ENCODE results near the gene NAGA.

DNA sequence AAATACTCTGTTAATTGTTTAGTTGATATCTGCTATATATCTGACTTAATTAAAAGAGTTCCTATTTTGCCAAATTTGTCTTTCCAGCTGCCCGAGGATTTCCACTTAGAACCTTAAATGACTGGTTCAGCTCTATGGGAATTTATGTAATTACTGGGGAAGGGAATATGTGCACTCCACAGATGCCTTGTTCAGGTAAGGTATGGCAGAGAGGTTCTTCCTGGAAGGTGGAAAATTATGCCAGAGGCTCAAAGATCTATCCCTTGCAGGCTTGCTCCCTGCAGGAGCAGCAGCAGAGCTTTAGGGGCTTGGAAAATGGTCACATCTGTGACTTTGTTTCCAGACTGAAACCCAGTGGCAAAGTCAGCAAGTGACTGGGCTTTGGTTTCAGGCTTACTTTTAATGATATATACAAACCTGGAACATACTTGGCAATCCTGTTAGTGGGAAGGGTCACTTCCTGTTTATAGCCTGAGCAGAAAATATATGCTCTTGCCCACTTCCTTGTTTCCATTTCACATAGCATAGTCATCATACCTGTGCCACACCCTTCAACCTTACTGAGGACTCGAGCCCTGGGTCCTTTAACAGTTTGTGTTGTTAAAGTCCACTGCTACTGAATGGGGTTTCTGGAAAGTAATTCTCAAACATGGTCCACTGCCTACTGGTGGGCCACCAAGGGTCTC lies 48.3 kb downstream of the NAGA start:
- TF ChIP-seq, protein P1, sequence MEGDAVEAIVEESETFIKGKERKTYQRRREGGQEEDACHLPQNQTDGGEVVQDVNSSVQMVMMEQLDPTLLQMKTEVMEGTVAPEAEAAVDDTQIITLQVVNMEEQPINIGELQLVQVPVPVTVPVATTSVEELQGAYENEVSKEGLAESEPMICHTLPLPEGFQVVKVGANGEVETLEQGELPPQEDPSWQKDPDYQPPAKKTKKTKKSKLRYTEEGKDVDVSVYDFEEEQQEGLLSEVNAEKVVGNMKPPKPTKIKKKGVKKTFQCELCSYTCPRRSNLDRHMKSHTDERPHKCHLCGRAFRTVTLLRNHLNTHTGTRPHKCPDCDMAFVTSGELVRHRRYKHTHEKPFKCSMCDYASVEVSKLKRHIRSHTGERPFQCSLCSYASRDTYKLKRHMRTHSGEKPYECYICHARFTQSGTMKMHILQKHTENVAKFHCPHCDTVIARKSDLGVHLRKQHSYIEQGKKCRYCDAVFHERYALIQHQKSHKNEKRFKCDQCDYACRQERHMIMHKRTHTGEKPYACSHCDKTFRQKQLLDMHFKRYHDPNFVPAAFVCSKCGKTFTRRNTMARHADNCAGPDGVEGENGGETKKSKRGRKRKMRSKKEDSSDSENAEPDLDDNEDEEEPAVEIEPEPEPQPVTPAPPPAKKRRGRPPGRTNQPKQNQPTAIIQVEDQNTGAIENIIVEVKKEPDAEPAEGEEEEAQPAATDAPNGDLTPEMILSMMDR (IDR thresholded peaks at IDR 0.05; ENCODE audit: insufficient read depth, low read length, poor library complexity, severe bottlenecking), result no peak
- no peak for TF ChIP-seq EZH2phosphoT487 (conservative IDR thresholded peaks at IDR 0.05; ENCODE audit: low read length)
